ENCODE measurements around the gene DYNLL2.
A peak's percentile ranks its signal among the peaks of the same experiment; 100 is the strongest.
"Not testable (repeated sequence)": the region's sequence is repeated elsewhere in the genome, so short reads cannot be mapped to it uniquely, and the experiment has no call there.

The DYNLL2 gene

GRCh38 chr17:58107306-58107705 lies 24.1 kb downstream of the DYNLL2 start:
- DNase-seq: no peak

GRCh38 chr17:58109197-58109596 lies 26.0 kb downstream of the DYNLL2 start:
- DNase-seq: no peak

GRCh38 chr17:58110012-58110411 lies 26.8 kb downstream of the DYNLL2 start:
- no peak for DNase-seq

GRCh38 chr17:58111676-58112075 lies 28.5 kb downstream of the DYNLL2 start:
- no peak for DNase-seq

GRCh38 chr17:58112970-58113631 lies 29.9 kb downstream of the DYNLL2 start:
- DNase-seq: peak; percentile 84

GRCh38 chr17:58113947-58114346 lies 30.7 kb downstream of the DYNLL2 start:
- DNase-seq: no peak

- DNase-seq: no peak
Observed at GRCh38 chr17:58117382-58117781, 34.2 kb downstream of the DYNLL2 start.

- DNase-seq: no peak
Observed at GRCh38 chr17:58119491-58119890, 36.3 kb downstream of the DYNLL2 start.

- peak; percentile 21 for DNase-seq
Observed at GRCh38 chr17:58120195-58120822, 37.1 kb downstream of the DYNLL2 start.

- no peak for DNase-seq
Observed at GRCh38 chr17:58121925-58122324, 38.7 kb downstream of the DYNLL2 start.

GRCh38 chr17:58127846-58128245 lies 44.6 kb downstream of the DYNLL2 start:
- DNase-seq: no peak

GRCh38 chr17:58132697-58133096 lies 49.5 kb downstream of the DYNLL2 start:
- DNase-seq: not testable (repeated sequence)

GRCh38 chr17:58136669-58137279 lies 53.6 kb downstream of the DYNLL2 start:
- DNase-seq: no peak

- no peak for DNase-seq
Observed at GRCh38 chr17:58141505-58141904, 58.3 kb downstream of the DYNLL2 start.

GRCh38 chr17:58143335-58143734 lies 60.1 kb downstream of the DYNLL2 start:
- not testable (repeated sequence) for DNase-seq

- no peak for DNase-seq
Observed at GRCh38 chr17:58144801-58145200, 61.6 kb downstream of the DYNLL2 start.
